ENCODE results near the gene AKAP12.

DNA sequence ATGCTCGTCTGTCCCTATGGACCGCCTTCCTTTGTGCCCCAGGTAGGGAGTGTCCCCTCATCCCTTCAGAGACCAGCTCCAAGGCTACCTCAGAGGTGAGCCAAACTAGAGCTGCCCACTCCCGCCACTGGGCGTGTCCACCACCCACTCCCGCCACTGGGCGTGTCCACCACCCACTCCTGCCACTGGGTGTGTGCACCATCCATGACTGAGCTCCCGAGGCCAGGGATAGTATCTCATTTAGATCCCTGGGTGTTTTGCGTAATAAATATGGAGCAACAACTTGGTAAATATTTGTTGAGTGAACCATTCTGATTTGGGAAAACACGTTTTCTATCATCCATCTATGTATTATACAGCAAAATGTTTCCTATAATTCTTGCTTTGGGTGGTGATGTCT is 82.8 kb downstream of the AKAP12 start:
- TF ChIP-seq CTCF (IDR thresholded peaks at IDR 0.05) (no peak), POLR2A (IDR thresholded peaks at IDR 0.05) (no peak), POLR2AphosphoS5 (IDR thresholded peaks at IDR 0.05; ENCODE audit: insufficient read depth in 1 of 2, low read depth in 1 of 2) (no peak)

Measured in vagina (tissue), 2 donors.